Suprapubic skin (tissue), 4 donors: ENCODE data around the gene ROBO1. TPM values are rescaled to one million over a fixed set of nuclear protein-coding genes. Genes with fewer than 3 reads are reported as not detected.

ENCODE experiments used
- DNase-seq, 2 donors: peaks; one replicate each; pipeline ENCODE4 v3.0.0-alpha.2; 2019; ENCODE audit warnings: low spot score in 2 of 2
- H3K27ac ChIP-seq: fragments of 200-600 bp; sonication (generic); one replicate; pipeline ENCODE4 v1.5.1; 2019
- H3K27me3 ChIP-seq: fragments of 200-600 bp; sonication (generic); one replicate; pipeline ENCODE4 v1.5.1; 2019
- H3K36me3 ChIP-seq: fragments of 200-600 bp; sonication (generic); one replicate; pipeline ENCODE4 v1.5.1; 2019
- H3K4me1 ChIP-seq: fragments of 200-600 bp; sonication (generic); one replicate; pipeline ENCODE4 v1.5.1; 2019
- H3K4me3 ChIP-seq: fragments of 200-600 bp; sonication (generic); one replicate; pipeline ENCODE4 v1.5.1; 2019; ENCODE audit warnings: mild to moderate bottlenecking
- H3K9me3 ChIP-seq: fragments of 200-600 bp; sonication (generic); one replicate; pipeline ENCODE4 v1.5.1; 2019
- CTCF ChIP-seq, 2 donors: fragments of 200-600 bp in 1 of 2; fragments of 450-650 bp in 1 of 2; sonication (generic) in 1 of 2; IDR thresholded peaks; one replicate each; pipeline ENCODE4 v1.5.1; 2016 to 2019; ENCODE audit warnings: antibody characterized with exemption in 2 of 2, mild to moderate bottlenecking in 1 of 2, moderate library complexity in 1 of 2
- EP300 ChIP-seq: sonication (generic); formaldehyde crosslinking; IDR thresholded peaks from one replicate; pipeline ENCODE4 v1.6.1; 2017; ENCODE audit warnings: antibody characterized with exemption
- POLR2A ChIP-seq, 2 donors: fragments of 450-650 bp; IDR thresholded peaks; one replicate each; pipeline ENCODE4 v1.6.1; 2017; ENCODE audit warnings: antibody characterized with exemption in 2 of 2, mild to moderate bottlenecking in 2 of 2, moderate library complexity in 2 of 2
- POLR2AphosphoS5 ChIP-seq, 3 donors: sonication (generic); formaldehyde crosslinking; IDR thresholded peaks; one replicate each; pipeline ENCODE4 v1.6.1; 2017; ENCODE audit warnings: antibody characterized with exemption in 3 of 3
- WGBS: methylation state at CpG from one replicate; pipeline ENCODE4 v1.1.5; 2018; 5-methylcytosine and 5-hydroxymethylcytosine counted together
- total RNA-seq, 4 donors: library from RNA; depleted of rRNA; stranded (reverse); fragments of >200 nt; gene quantifications; one replicate each; pipeline ENCODE4 v1.1.0, GENCODE V29; 2016

ROBO1 gene
- total RNA-seq, 4 donors from 2014 or later: 67.7 to 80.3 (median 71.3) TPM

DNA sequence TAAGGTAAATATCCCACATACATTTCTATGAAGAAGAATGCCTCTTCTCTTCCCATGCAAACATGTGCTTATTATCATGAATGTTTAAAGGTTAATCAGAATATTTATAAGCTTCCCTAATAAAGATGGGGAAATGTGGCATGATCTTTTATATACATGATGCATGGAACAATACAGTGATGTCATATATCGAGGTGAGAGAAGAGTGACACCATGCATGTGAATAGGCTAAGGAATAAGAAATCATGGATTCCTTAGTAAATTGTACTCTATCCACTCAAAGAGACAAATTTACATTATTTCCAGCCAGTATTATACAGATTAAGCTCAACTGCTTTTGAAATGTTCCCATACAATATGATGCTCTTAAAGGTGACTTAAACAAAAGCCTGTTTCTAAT, 1035.3 kb downstream of the ROBO1 start:
- Histone ChIP-seq H3K27ac (no peak overlapping the region), H3K27me3 (no peaks in the 10 kb centered on the region), H3K9me3 (no peaks in the 10 kb centered on the region), H3K4me1 (peaks cover 15% of the 10 kb centered on the region), H3K36me3 (no peaks in the 10 kb centered on the region), H3K4me3 (no peak overlapping the region)
- no peak for TF ChIP-seq POLR2AphosphoS5 (IDR thresholded peaks at IDR 0.05)
- TF ChIP-seq CTCF (IDR thresholded peaks at IDR 0.05): no peak
- no peak for TF ChIP-seq EP300
- TF ChIP-seq POLR2A (IDR thresholded peaks at IDR 0.05): no peak
- no peak for DNase-seq
- 95% methylated on average over 1 of the region's 1 CpG for WGBS

- Histone ChIP-seq H3K27ac (no peak overlapping the region), H3K36me3 (no peaks in the 10 kb centered on the region), H3K4me1 (peaks cover 22% of the 10 kb centered on the region), H3K4me3 (no peak overlapping the region), H3K27me3 (no peaks in the 10 kb centered on the region), H3K9me3 (no peaks in the 10 kb centered on the region)
- no peak for DNase-seq
- WGBS: 97% methylated on average over 1 of the region's 1 CpG
- TF ChIP-seq POLR2A (IDR thresholded peaks at IDR 0.05): no peak
- TF ChIP-seq EP300: no peak
- TF ChIP-seq CTCF (IDR thresholded peaks at IDR 0.05): no peak
- TF ChIP-seq POLR2AphosphoS5 (IDR thresholded peaks at IDR 0.05): no peak
Measured at GRCh38 chr3:78729946-78730345, 1037.9 kb downstream of the ROBO1 start.

GRCh38 chr3:78728406-78729145, 1039.2 kb downstream of the ROBO1 start:
- WGBS: 28% methylated on average over 5 of the region's 5 CpGs
- peaks cover 23% of the 10 kb centered on the region for H3K4me1 ChIP-seq
- DNase-seq: peak in 1 of 2 donors; percentile 72
- TF ChIP-seq POLR2AphosphoS5 (IDR thresholded peaks at IDR 0.05) (no peak), CTCF (IDR thresholded peaks at IDR 0.05) (no peak), EP300 (no peak)
- no peaks in the 10 kb centered on the region for H3K9me3 ChIP-seq
- H3K27me3 ChIP-seq: no peaks in the 10 kb centered on the region
- no peak overlapping the region for H3K27ac ChIP-seq
- no peak overlapping the region for H3K4me3 ChIP-seq
- H3K36me3 ChIP-seq: no peaks in the 10 kb centered on the region

DNA sequence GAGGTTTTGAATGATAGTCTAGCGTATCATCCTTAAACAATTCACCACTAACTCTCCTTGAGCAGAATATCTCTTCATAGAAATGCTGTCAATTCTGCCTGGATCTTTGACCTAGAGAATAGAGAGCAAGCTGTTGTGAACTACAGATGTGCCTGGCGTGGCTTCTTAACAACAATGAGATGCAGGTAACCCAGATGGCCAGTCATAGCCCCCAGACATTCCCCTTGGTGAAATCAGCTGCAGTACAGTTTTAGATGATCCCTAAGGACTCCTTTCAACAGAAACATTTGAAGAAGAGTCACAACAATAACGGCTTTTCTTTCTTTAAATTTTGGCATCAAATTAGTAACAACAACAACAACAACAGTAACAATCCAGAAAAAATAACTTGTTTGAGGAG, 1041.3 kb downstream of the ROBO1 start:
- WGBS: 82% methylated on average over 3 of the region's 3 CpGs
- H3K27ac ChIP-seq: no peak overlapping the region
- H3K36me3 ChIP-seq: no peaks in the 10 kb centered on the region
- no peak for TF ChIP-seq EP300
- no peak for TF ChIP-seq CTCF (IDR thresholded peaks at IDR 0.05)
- TF ChIP-seq POLR2AphosphoS5 (IDR thresholded peaks at IDR 0.05): no peak
- no peak for TF ChIP-seq POLR2A (IDR thresholded peaks at IDR 0.05)
- H3K9me3 ChIP-seq: no peaks in the 10 kb centered on the region
- H3K4me1 ChIP-seq: peaks cover 23% of the 10 kb centered on the region
- H3K4me3 ChIP-seq: no peak overlapping the region
- H3K27me3 ChIP-seq: no peaks in the 10 kb centered on the region
- DNase-seq: no peak

DNA sequence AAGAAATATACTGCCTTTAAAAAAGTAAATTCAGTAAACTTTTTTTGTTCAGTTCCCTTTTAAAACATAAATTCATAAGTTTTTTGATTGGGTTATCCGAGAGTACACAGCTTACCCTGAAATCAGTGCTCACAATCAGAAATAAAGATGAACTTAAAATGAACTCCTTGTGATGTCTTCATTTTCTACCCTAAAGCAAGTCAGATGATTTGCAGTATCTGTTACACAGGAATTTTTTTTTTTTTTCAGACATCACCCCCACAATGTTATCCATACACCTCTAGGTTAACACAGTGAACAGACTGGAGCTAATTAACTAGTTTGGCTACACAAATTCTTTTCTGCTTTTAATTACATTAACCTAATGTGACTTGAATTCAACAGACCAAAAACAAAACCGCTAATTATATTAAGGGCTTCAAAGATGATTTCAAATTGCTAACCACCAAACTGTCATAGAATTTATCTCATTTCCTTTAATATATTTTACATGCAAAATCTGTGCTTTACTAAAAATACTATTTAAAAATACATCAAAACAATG, 1042.0 kb downstream of the ROBO1 start:
- no peaks in the 10 kb centered on the region for H3K36me3 ChIP-seq
- no peak for TF ChIP-seq CTCF (IDR thresholded peaks at IDR 0.05)
- no peak for TF ChIP-seq POLR2A (IDR thresholded peaks at IDR 0.05)
- no peak for TF ChIP-seq EP300
- TF ChIP-seq POLR2AphosphoS5 (IDR thresholded peaks at IDR 0.05): no peak

More for the DNA sequence above, 1042.0 kb downstream of the ROBO1 start:
- no peak overlapping the region for H3K27ac ChIP-seq
- H3K4me3 ChIP-seq: no peak overlapping the region
- no peaks in the 10 kb centered on the region for H3K27me3 ChIP-seq
- DNase-seq: no peak
- no peaks in the 10 kb centered on the region for H3K9me3 ChIP-seq
- WGBS: 69% methylated on average over 2 of the region's 2 CpGs
- H3K4me1 ChIP-seq: peaks cover 23% of the 10 kb centered on the region
